ENCODE measurements around the gene C9orf57.
"Not testable (repeated sequence)": the region's sequence is repeated elsewhere in the genome, so short reads cannot be mapped to it uniquely, and the experiment has no call there.

The C9orf57 gene

DNA sequence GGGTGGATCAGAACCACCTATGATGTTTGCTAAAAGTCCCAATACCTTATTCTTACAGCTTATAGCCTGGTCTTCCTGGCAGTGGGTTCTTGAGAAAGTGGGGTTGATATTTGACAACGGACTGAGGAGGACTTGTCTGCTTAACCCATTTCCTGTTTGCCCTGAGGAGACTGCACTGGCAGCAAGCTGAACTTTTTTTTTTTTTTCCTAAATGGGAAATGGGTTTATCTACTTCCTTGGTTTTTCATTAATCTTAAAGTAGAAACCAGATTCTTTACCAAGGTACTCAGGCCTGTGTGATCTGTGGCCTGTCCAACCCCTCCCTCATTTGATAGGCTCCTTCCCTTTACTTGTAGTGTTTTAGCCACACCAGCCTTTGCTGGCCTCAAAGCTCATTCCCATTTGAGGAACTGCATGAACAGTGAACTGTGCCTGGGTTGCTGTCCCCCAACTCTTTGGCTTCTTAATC lies 47.1 kb downstream of the C9orf57 start:
- TF ChIP-seq CTCF (IDR thresholded peaks at IDR 0.05; ENCODE audit: insufficient read depth, low read length, missing control alignments) = no peak
- ChIA-PET POLR2A (no interaction called here), CTCF (interaction anchor here (0.6 to 1.4 kb wide), 3 partner anchors 12 to 207 kb away, joined by 3 to 6 read pairs (median 3); no protein-coding TSS in a partner anchor)

DNA sequence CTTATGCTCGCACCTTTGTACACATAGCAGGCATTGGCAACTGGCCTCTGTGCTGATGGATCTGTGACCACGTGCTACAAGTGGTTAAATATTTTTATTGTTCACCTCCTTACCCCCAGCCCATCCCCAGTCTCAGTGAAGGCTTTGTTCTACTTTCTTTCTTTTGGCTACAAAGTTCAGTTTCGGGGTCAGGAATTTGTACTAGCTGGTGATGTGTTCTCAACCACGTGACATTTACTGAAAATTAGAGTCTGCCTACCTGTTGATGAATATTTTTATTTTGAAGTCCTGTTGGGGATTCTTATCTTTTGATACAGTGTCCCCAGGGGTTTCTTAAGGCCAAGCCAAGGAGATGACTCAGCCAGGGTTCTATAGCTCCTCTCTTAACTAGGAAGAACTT lies 47.8 kb downstream of the C9orf57 start:
- ChIA-PET CTCF (interaction anchor here (0.6 to 0.8 kb wide), 2 partner anchors 15 to 206 kb away, joined by 3 read pairs; no protein-coding TSS in a partner anchor), POLR2A (no interaction called here)
- no peak for TF ChIP-seq CTCF (IDR thresholded peaks at IDR 0.05; ENCODE audit: insufficient read depth, low read length, missing control alignments)
- DNase-seq (ENCODE audit: low read depth, low spot score) = no peak
- no peak overlapping the region for H3K4me3 ChIP-seq (ENCODE audit: low read depth, low read length)

More for the DNA sequence above, 47.1 kb downstream of the C9orf57 start:
- H3K4me3 ChIP-seq (ENCODE audit: low read depth, low read length) = no peak overlapping the region
- no peak for DNase-seq (ENCODE audit: low read depth, low spot score)

GRCh38 chr9:72007726-72008125 lies 52.7 kb downstream of the C9orf57 start:
- CTCF ChIA-PET = interaction anchor here (1.0 to 3.8 kb wide), 2 partner anchors 17 to 20 kb away, joined by 3 to 20 read pairs; no protein-coding TSS in a partner anchor
- POLR2A ChIA-PET = not testable (repeated sequence)

DNA sequence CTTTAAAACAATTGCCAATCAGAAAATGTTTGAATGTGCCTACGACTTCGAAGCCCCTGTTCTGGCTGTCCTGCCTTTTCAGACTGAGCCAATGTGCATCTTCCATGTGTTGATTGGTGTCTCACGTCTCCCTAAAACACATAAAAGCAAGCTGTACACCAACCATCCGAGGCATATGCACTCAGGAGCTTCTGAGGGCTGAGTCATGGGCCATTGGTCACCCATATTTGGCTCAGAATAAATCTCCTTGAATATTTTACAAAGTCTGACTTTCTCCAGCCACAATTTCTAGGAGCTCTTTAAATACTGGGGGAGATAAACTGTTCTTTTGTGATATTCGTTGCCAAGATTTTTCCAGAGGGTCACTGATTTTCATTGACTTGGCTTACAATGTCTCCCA lies 53.9 kb downstream of the C9orf57 start:
- DNase-seq (ENCODE audit: low read depth, low spot score) = no peak
- ChIA-PET POLR2A (no interaction called here), CTCF (interaction anchor here (0.9 to 1.2 kb wide), 2 partner anchors 18 to 19 kb away, joined by 5 to 6 read pairs; no protein-coding TSS in a partner anchor)
- no peak for TF ChIP-seq CTCF (IDR thresholded peaks at IDR 0.05; ENCODE audit: insufficient read depth, low read length, missing control alignments)
- H3K4me3 ChIP-seq (ENCODE audit: low read depth, low read length) = no peak overlapping the region

More at GRCh38 chr9:72007726-72008125, 52.7 kb downstream of the C9orf57 start:
- not testable (repeated sequence) for DNase-seq (ENCODE audit: low read depth, low spot score); H3K4me3 ChIP-seq (ENCODE audit: low read depth, low read length)

- ChIA-PET CTCF (no interaction called here), POLR2A (no interaction called here)
- no peak overlapping the region for H3K4me3 ChIP-seq (ENCODE audit: low read depth, low read length)
- no peak for DNase-seq (ENCODE audit: low read depth, low spot score)
- no peak for TF ChIP-seq CTCF (IDR thresholded peaks at IDR 0.05; ENCODE audit: insufficient read depth, low read length, missing control alignments)
Measured at GRCh38 chr9:72005451-72005850, 55.0 kb downstream of the C9orf57 start.

Measured in AG04449 (cell line).